GM18873 (cell line): Measurements from ENCODE around the gene ESYT2.

Experiments used
- ATAC-seq: cut with Tn5 transposase; IDR thresholded peaks from one replicate; pipeline ENCODE4 v1.9.1; 2021; ENCODE audit warnings: mild to moderate bottlenecking, moderate library complexity, moderate number of reproducible peaks; ENCODE audit not compliant: unreplicated experiment, low FRiP score

ESYT2 gene

GRCh38 chr7:158729646-158730382 is 99.5 kb downstream of the ESYT2 start:
- ATAC-seq, result no peak

DNA sequence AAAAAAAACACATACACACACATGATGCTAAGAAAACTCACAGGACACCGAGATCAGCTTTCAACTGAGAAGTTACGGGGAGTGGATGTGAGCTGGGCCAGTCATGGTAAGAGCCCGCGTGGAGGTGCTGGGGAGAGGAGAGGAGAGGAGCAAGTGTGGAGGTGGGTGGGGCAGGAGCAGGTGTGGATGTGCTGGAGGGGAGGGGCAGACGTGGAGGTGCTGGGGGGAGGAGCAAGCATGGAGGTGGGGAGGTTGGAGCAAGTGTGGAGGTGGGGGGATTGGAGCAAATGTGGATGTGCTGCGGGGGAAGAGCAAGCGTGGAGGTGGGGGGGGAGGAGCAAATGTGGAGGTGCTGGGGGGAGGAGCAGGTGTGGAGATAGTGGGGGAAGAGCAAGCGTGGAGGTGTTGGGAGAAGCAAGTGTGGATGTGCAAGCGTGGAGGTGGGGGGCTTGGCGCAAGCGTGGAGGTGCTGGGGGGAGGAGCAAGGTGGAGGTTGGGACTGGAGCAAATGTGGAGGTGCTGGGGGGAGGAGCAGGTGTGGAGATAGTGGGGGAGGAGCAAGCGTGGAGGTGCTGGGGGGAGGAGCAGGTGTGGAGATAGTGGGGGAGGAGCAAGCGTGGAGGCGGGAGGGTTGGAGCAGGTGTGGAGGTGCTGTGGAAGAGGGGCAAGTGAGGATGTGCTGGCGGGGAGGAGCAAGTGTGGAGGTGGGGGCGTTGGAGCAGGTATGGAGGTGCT is 100.2 kb downstream of the ESYT2 start:
- no peak for ATAC-seq

- ATAC-seq, result no peak
Observed at GRCh38 chr7:158727690-158728089, 101.6 kb downstream of the ESYT2 start.

- no peak for ATAC-seq
Observed at GRCh38 chr7:158726277-158726807, 103.0 kb downstream of the ESYT2 start.

DNA sequence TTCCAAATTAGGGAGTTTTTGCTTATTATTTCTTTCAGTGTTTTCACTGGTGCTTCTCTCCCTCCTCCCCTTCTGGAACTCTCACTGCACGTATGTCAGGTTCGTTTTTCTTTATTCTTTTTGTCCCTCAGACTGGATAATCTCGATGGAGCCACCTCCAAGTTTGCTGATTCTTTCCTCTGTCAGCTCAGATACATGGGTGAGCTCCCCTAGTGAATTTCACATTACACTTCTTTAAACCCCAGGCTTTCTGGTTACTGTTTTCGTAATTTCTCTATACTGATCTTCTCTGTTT is 103.9 kb downstream of the ESYT2 start:
- no peak for ATAC-seq

GRCh38 chr7:158724658-158725505 is 104.4 kb downstream of the ESYT2 start:
- ATAC-seq, result no peak

GRCh38 chr7:158723714-158724385 is 105.5 kb downstream of the ESYT2 start:
- no peak for ATAC-seq

- no peak for ATAC-seq
Observed at GRCh38 chr7:158723266-158723665, 106.0 kb downstream of the ESYT2 start.

DNA sequence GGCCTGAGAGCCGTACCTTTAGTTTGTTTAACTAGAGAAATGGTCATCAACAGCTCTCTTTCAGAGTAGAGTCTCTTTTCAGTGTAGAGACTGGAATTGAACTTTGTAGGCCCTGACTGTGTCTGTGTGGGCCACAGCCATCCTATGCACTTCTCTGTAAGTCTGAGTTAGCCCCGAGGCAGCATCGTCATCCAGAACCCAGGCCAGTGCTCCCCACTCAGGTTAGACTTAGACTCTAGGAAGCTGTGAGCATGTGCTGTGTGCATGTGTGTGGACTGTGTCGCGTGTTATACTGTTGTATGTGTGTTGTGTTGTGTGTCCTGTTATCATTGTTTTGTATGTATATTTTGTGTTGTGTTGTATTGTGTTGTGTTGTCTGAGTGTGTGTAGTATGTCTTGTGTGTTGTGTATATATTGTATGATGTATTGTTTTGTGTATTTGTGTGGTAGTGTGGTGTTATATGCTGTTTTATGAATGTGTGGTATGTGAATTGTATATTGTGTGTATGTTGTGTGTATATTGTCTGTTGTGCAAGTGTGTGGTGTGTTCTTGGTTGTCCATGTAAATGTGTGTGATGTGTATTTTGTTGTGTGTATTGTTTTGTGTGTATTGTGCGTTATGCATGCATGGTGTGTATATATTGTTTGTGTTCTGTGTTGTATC is 106.6 kb downstream of the ESYT2 start:
- ATAC-seq, result no peak

DNA sequence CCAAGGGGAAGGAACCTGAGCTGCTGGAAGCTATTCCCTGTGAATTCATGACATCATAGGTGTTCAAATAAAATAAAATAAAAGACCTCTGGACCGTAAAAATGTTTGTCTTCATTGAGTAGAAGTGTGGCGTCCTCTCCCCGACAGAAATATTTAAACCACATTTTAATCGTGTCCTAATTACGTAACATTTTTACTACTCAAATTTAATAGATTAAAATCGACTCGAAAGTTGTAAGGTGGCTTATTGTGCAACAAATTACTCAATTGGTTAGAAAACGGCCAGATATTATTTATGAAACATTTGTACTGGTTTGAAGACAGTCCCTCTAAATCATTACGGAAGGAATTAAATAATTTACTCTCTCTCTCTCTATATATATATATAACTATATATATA is 109.2 kb downstream of the ESYT2 start:
- no peak for ATAC-seq

GRCh38 chr7:158716802-158717201 is 112.5 kb downstream of the ESYT2 start:
- no peak for ATAC-seq

DNA sequence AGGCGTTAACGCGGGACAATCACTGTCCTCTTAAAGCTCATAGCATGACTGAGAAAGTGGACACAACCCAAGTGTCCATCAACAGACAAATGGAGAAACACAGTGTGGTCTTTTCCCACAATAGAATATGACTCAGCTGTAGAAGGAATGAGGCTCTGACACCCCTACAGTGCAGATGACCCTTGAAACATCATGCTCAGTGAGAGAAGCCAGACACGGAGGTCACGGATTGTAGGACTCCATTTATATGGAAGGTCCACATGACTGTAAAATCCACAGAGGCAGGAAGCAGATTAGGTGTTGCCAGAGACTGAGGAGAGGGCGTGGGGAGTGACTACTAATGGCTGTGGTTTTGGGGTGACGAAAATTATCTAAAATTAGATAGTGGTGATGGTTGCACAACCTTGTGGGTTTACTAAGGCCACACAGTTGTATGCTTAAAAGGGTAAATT is 118.6 kb downstream of the ESYT2 start:
- ATAC-seq, result no peak

GRCh38 chr7:158707610-158708009 is 121.7 kb downstream of the ESYT2 start:
- ATAC-seq, result no peak

GRCh38 chr7:158706710-158707590 is 122.4 kb downstream of the ESYT2 start:
- ATAC-seq, result no peak

DNA sequence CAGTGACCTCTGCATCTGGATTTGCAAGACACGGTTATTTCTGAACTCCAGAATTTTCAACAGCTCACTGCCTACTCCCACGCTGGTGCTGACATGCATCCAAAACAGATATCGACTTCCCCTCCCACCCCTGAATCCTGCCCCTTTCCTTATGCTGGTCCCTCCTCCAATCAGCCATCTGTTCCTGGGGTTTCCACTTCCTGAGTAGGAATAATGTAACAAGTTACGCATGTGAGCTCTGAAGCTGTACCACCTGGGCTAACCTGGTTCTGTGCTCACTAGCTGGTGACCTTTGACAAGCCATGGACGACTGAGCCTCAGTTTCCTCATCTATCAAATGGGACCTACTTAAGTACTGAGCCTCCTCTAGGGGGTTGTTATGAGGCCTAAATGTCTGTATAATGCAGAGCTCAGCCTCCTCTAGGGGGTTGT is 123.0 kb downstream of the ESYT2 start:
- no peak for ATAC-seq

- ATAC-seq, result no peak
Observed at GRCh38 chr7:158705234-158705850, 124.0 kb downstream of the ESYT2 start.

GRCh38 chr7:158704524-158705233 is 124.6 kb downstream of the ESYT2 start, which contains the start of gene NCAPG2:
TSS of gene NCAPG2 (minus strand) at chr7:158704804. CDS start at chr7:158701899, 2,905 bp downstream.
- ATAC-seq, result peak; percentile 92
